Endothelial cell (in vitro differentiated cells): Measurements from ENCODE around the gene PTPN9. TPM values are rescaled to one million over a fixed set of nuclear protein-coding genes. Genes with fewer than 3 reads are reported as not detected.
A peak's percentile ranks its signal among the peaks of the same experiment; 100 is the strongest.

Experiments
- DNase-seq: peaks from one replicate; pipeline ENCODE4 v3.0.0; 2021; ENCODE audit warnings: low spot score
- H3K27ac Mint-ChIP-seq: one replicate; pipeline ENCODE4 v1.8.0; 2021; ENCODE audit warnings: mixed read lengths, inconsistent platforms; ENCODE audit not compliant: unreplicated experiment
- H3K27me3 Mint-ChIP-seq: one replicate; pipeline ENCODE4 v1.8.0; 2021; ENCODE audit warnings: mild to moderate bottlenecking, moderate library complexity, mixed read lengths, inconsistent platforms; ENCODE audit not compliant: unreplicated experiment
- H3K36me3 Mint-ChIP-seq: one replicate; pipeline ENCODE4 v1.8.0; 2021; ENCODE audit warnings: mild to moderate bottlenecking, low read depth, mixed read lengths, inconsistent platforms; ENCODE audit not compliant: unreplicated experiment
- H3K4me1 Mint-ChIP-seq: one replicate; pipeline ENCODE4 v1.8.0; 2021; ENCODE audit warnings: mild to moderate bottlenecking, mixed read lengths, inconsistent platforms; ENCODE audit not compliant: unreplicated experiment
- H3K4me3 Mint-ChIP-seq: one replicate; pipeline ENCODE4 v1.8.0; 2021; ENCODE audit warnings: mild to moderate bottlenecking, mixed read lengths, inconsistent platforms; ENCODE audit not compliant: unreplicated experiment
- H3K9me3 Mint-ChIP-seq: one replicate; pipeline ENCODE4 v1.8.0; 2021; ENCODE audit warnings: mixed read lengths, inconsistent platforms; ENCODE audit not compliant: unreplicated experiment
- CTCF ChIP-seq: fragments of 200-600 bp; sonication (generic); IDR thresholded peaks from one replicate; pipeline ENCODE4 v1.5.0; 2021; ENCODE audit warnings: antibody characterized with exemption; ENCODE audit not compliant: unreplicated experiment
- total RNA-seq: library from RNA; stranded (reverse); fragmentation: NEBNext Ultra II Directional; extraction: Animal tissue kit (Norgen Biotek cat#: 25700); gene quantifications from one replicate; pipeline ENCODE4 v1.2.1, GENCODE V29; 2021; ENCODE audit not compliant: unreplicated experiment

Gene PTPN9
- total RNA-seq, 1 donor from 2014 or later: 41.9 TPM

- H3K4me3 Mint-ChIP-seq: no peak overlapping the region
- H3K36me3 Mint-ChIP-seq: peaks cover 6% of the 10 kb centered on the region
- no peak overlapping the region for H3K27ac Mint-ChIP-seq
- H3K4me1 Mint-ChIP-seq: peaks cover 9% of the 10 kb centered on the region
- no peak for TF ChIP-seq CTCF
- DNase-seq: no peak
- H3K27me3 Mint-ChIP-seq: no peaks in the 10 kb centered on the region
- no peaks in the 10 kb centered on the region for H3K9me3 Mint-ChIP-seq
Observed at GRCh38 chr15:75428152-75428551, 151.0 kb downstream of the PTPN9 start.

- Mint-ChIP-seq H3K27ac (peak overlapping the region; percentile 24), H3K4me3 (no peak overlapping the region), H3K4me1 (peaks cover 9% of the 10 kb centered on the region), H3K9me3 (no peaks in the 10 kb centered on the region), H3K27me3 (no peaks in the 10 kb centered on the region), H3K36me3 (peaks cover 13% of the 10 kb centered on the region)
- DNase-seq: no peak
- no peak for TF ChIP-seq CTCF
Observed at GRCh38 chr15:75425966-75426500, 153.1 kb downstream of the PTPN9 start.

DNA sequence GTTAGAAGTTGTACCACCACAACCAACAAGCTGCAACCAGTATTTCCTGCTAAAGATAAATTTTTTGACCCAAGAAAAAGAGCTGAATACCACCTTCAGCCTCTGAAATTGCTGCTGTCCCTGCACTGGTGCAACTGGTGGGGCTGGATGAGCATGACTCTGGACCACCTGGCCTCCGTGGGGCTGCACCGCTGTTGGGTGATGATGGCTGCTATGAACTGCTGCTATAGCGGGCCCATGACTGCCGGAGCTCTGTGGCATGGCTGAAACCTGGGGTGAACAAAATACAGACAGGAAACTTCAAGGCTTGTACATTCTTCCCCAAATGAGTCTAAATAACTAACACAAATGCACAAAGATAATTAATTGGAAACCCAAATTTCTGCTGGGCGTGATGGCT, 156.6 kb downstream of the PTPN9 start:
- H3K27ac Mint-ChIP-seq: no peak overlapping the region

DNA sequence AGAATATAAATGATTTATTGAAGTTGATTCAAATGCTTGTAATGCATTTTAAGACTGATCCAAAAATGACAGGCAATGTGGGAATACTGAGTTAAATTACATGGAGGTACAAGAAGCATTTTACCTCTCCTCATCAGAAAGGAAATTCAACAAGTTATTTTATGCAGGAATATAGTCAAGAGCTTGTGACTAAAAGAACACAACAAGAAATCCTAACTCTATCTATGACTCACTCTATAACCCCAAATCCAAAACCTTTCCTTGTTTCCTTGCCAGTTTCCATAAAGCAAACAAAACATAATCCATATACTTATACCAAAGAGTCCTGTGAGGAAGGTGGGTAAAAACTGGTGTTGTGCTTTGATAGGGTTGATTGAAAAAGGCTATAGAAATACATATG, 158.4 kb downstream of the PTPN9 start:
- no peak overlapping the region for H3K4me3 Mint-ChIP-seq
- TF ChIP-seq CTCF: no peak
- H3K4me1 Mint-ChIP-seq: peaks cover 11% of the 10 kb centered on the region
- H3K36me3 Mint-ChIP-seq: peaks cover 7% of the 10 kb centered on the region
- H3K27ac Mint-ChIP-seq: no peak overlapping the region
- no peaks in the 10 kb centered on the region for H3K27me3 Mint-ChIP-seq
- no peak for DNase-seq
- no peaks in the 10 kb centered on the region for H3K9me3 Mint-ChIP-seq

More for the DNA sequence above, 156.6 kb downstream of the PTPN9 start:
- H3K36me3 Mint-ChIP-seq: peaks cover 7% of the 10 kb centered on the region
- H3K4me3 Mint-ChIP-seq: no peak overlapping the region
- peaks cover 9% of the 10 kb centered on the region for H3K4me1 Mint-ChIP-seq
- no peak for TF ChIP-seq CTCF
- DNase-seq: no peak
- H3K27me3 Mint-ChIP-seq: no peaks in the 10 kb centered on the region
- no peaks in the 10 kb centered on the region for H3K9me3 Mint-ChIP-seq

DNA sequence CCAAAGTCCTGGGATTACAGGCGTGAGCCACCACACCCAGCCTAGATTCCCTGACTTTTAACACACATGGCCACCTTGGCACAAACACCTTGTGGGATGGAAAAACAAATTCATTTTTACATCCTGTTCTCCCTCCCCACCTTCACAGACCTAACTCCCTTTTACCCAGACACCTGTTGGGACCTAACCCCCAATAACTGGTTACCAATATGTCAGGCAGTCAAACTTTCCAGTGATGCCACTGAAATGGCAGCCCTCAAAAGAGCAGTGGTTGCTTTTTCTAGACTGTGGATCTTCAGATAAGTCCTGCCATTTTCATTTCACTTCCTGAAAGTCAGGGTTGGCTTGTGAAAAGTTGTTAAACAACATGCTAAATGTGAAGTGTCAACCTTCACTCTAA, 162.5 kb downstream of the PTPN9 start:
- H3K36me3 Mint-ChIP-seq: peaks cover 14% of the 10 kb centered on the region
- no peak for TF ChIP-seq CTCF

More for the DNA sequence above, 162.5 kb downstream of the PTPN9 start:
- no peak for DNase-seq
- Mint-ChIP-seq H3K27me3 (no peaks in the 10 kb centered on the region), H3K9me3 (no peaks in the 10 kb centered on the region), H3K4me3 (no peak overlapping the region), H3K27ac (no peak overlapping the region), H3K4me1 (peaks cover 16% of the 10 kb centered on the region)

Other genes with a start within 250 kb of the PTPN9 start
- 165 TPM for gene COMMD4, start 243.3 kb downstream of the PTPN9 start, total RNA-seq
- gene NEIL1, start 232.3 kb downstream of the PTPN9 start, total RNA-seq: 149 TPM
- 237 TPM for gene MAN2C1, start 210.7 kb downstream of the PTPN9 start, total RNA-seq
- gene SIN3A, start 127.6 kb downstream of the PTPN9 start, total RNA-seq: 67.3 TPM
- 16.5 TPM for gene SNUPN, start 46.4 kb upstream of the PTPN9 start, total RNA-seq
- gene IMP3, start 60.9 kb upstream of the PTPN9 start, total RNA-seq: 33.5 TPM
- gene SNX33, start 68.6 kb upstream of the PTPN9 start, total RNA-seq: 17.3 TPM
- 0.18 TPM for gene CSPG4, start 133.5 kb upstream of the PTPN9 start, total RNA-seq